Natural killer cell (primary cell): Measurements from ENCODE around the gene PPP4R3B. TPM values are rescaled to one million over a fixed set of nuclear protein-coding genes. Genes with fewer than 3 reads are reported as not detected.

ENCODE experiments used
- ATAC-seq, 3 donors: fragments of 150-1000 bp in 2 of 3; fragments of 200-7000 bp in 1 of 3; cut with Tn5 transposase; 1 replicate in 1 of 3; 2 replicates in 2 of 3; pipeline ENCODE4 v1.10.0; 2021; ENCODE audit warnings: mild to moderate bottlenecking in 2 of 3, moderate library complexity in 2 of 3
- DNase-seq, 2 donors: peaks; one replicate each; pipeline versions ENCODE4 v3.0.0 to v3.0.0-alpha.2; 2013 to 2021; ENCODE audit warnings: mixed read lengths in 1 of 2
- H3K27ac ChIP-seq: one replicate; pipeline ENCODE4 v1.5.1; 2013; ENCODE audit warnings: mild to moderate bottlenecking, low read length
- H3K27me3 ChIP-seq: one replicate; pipeline ENCODE4 v1.6.1; 2013; ENCODE audit warnings: low read length; ENCODE audit not compliant: control insufficient read depth, insufficient read depth
- H3K36me3 ChIP-seq: one replicate; pipeline ENCODE4 v1.6.1; 2013; ENCODE audit warnings: low read length; ENCODE audit not compliant: control insufficient read depth, insufficient read depth
- H3K4me1 ChIP-seq: one replicate; pipeline ENCODE4 v1.6.1; 2013; ENCODE audit warnings: low read length; ENCODE audit not compliant: control insufficient read depth, insufficient read depth
- H3K4me3 ChIP-seq: one replicate; pipeline ENCODE4 v1.5.1; 2013; ENCODE audit warnings: low read length
- H3K9me3 ChIP-seq: one replicate; pipeline ENCODE4 v1.6.1; 2013; ENCODE audit warnings: low read length; ENCODE audit not compliant: control insufficient read depth, insufficient read depth
- H3K27ac Mint-ChIP-seq, 2 donors: one replicate each; pipeline ENCODE4 v1.8.0; 2022; ENCODE audit warnings: mild to moderate bottlenecking in 2 of 2, mixed read lengths in 2 of 2, moderate library complexity in 1 of 2
- H3K27me3 Mint-ChIP-seq, 2 donors: one replicate each; pipeline ENCODE4 v1.8.0; 2022; ENCODE audit warnings: low read depth in 2 of 2, mixed read lengths in 2 of 2
- H3K36me3 Mint-ChIP-seq: one replicate; pipeline ENCODE4 v1.8.0; 2022; ENCODE audit warnings: mixed read lengths
- H3K4me1 Mint-ChIP-seq, 2 donors: one replicate each; pipeline ENCODE4 v1.8.0; 2022; ENCODE audit warnings: mixed read lengths in 2 of 2
- H3K4me3 Mint-ChIP-seq: one replicate; pipeline ENCODE4 v1.8.0; 2022; ENCODE audit warnings: mild to moderate bottlenecking, moderate library complexity, mixed read lengths
- H3K9me3 Mint-ChIP-seq, 2 donors: one replicate each; pipeline ENCODE4 v1.8.0; 2022; ENCODE audit warnings: mixed read lengths in 2 of 2
- WGBS: methylation state at CpG from one replicate; pipeline ENCODE4 v1.1.7; 2013; ENCODE audit warnings: missing lambda C conversion rate; ENCODE audit not compliant: insufficient coverage; 5-methylcytosine and 5-hydroxymethylcytosine counted together
- intact Hi-C: fragments of 100-400 bp; cut with micrococcal nuclease; formaldehyde crosslinking; loops from one replicate; pipeline ENCODE4 v1.14.2; 2022
- total RNA-seq, 4 donors: library from RNA; stranded (reverse); fragments of 120-200 nt in 1 of 4; gene quantifications; one replicate each; pipeline versions ENCODE4 v1.2.3 to v1.2.4, GENCODE V29; 2013 to 2022
- TF ChIP-seq, protein P1 (sequence below): fragments of 200-600 bp; IDR thresholded peaks from one replicate; pipeline ENCODE4 v1.8.0; 2022; ENCODE audit warnings: antibody characterized with exemption

The PPP4R3B gene
- total RNA-seq, 3 donors from 2014 or later (not counting 1 experiment from before 2014, with no cell fraction given), result 65.1 to 97.9 (median 84.9) TPM

DNA sequence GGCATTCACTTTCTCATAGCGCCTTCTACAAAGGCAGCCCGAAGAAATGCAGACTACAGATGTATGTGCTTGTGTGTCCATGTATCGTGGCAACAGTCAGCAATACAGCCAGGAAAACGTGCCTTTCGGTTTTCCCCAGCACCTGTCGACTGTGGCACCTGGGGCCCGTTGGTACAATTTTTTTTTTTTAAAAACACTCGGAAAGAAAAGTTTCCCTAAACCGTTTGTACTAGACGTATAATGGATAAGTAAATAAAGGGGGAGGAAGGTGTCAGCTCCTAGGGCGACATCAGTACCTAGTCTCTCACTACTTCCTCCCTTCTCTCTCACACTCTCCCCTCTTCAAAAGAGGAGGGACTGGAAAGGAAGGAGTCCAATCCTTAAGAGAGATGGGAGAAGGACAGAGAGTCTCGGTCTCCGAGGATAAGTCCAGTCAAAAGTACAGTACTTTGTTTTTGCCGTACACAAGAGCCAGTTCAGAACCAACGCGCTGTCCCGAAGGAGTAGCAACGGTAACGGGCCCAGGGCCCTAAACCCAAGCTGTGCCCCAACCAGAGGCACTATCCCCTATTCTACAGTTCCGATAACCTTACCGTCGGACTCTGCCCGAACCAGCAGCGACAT, 759 bp downstream of the PPP4R3B start:
- Mint-ChIP-seq H3K4me1 (peaks cover 31 to 40% of the 10 kb centered on the region in 2 donors), H3K9me3 (no peaks in the 10 kb centered on the region), H3K27me3 (no peaks in the 10 kb centered on the region), H3K36me3 (peaks cover 7% of the 10 kb centered on the region), H3K4me3 (no peak overlapping the region), H3K27ac (no peak overlapping the region)
- Histone ChIP-seq H3K27ac (peak overlapping the region; percentile 98), H3K36me3 (peaks cover 33% of the 10 kb centered on the region), H3K4me3 (peak overlapping the region; percentile 98), H3K4me1 (peaks cover 23% of the 10 kb centered on the region), H3K27me3 (no peaks in the 10 kb centered on the region), H3K9me3 (no peaks in the 10 kb centered on the region)
- peak; percentile 20 to 79 for DNase-seq
- WGBS, result 0% methylated on average over 20 of the region's 24 CpGs
- TF ChIP-seq, protein P1, sequence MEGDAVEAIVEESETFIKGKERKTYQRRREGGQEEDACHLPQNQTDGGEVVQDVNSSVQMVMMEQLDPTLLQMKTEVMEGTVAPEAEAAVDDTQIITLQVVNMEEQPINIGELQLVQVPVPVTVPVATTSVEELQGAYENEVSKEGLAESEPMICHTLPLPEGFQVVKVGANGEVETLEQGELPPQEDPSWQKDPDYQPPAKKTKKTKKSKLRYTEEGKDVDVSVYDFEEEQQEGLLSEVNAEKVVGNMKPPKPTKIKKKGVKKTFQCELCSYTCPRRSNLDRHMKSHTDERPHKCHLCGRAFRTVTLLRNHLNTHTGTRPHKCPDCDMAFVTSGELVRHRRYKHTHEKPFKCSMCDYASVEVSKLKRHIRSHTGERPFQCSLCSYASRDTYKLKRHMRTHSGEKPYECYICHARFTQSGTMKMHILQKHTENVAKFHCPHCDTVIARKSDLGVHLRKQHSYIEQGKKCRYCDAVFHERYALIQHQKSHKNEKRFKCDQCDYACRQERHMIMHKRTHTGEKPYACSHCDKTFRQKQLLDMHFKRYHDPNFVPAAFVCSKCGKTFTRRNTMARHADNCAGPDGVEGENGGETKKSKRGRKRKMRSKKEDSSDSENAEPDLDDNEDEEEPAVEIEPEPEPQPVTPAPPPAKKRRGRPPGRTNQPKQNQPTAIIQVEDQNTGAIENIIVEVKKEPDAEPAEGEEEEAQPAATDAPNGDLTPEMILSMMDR, result no peak
- intact Hi-C loops, result loop anchor here (1.0 to 10.0 kb wide), 6 partner anchors 97 to 1829 kb away; partner anchors contain the start of genes ACYP2, ASB3, CFAP36 and CLHC1
- peak in 2 of 3 donors; percentile 4 to 11 for ATAC-seq

DNA sequence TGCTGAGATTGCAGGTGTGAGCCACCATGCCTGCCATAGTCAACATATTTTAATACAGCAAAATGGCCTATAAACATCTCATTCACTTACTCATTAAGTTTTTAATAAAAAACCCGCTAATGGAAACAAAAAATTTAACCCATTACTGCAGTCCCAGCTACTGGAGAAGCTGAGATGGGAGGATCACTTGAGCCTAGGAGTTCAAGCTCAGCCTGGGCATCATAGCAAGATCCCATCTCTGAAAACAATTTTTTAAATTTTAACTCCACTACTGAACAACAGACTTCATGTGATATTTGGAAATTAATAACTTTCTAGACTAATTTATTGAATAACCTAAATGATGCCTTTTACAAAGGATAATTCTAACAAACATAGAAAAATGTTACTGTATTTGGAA, 5.4 kb downstream of the PPP4R3B start:
- Mint-ChIP-seq H3K36me3 (peaks cover 7% of the 10 kb centered on the region), H3K9me3 (no peaks in the 10 kb centered on the region), H3K27me3 (no peaks in the 10 kb centered on the region), H3K4me1 (peaks cover 47 to 49% of the 10 kb centered on the region in 2 donors), H3K27ac (peak overlapping the region; percentile 51 to 76), H3K4me3 (no peak overlapping the region)
- no peak overlapping the region for H3K4me3 ChIP-seq
- peaks cover 36% of the 10 kb centered on the region for H3K36me3 ChIP-seq
- TF ChIP-seq, protein P1, result no peak
- DNase-seq (no peak), ATAC-seq (no peak)
- intact Hi-C loops, result loop anchor here (10.0 kb wide), 1 partner anchor 377 kb away; the partner anchor contains the start of genes CLHC1 and RPS27A
- H3K4me1 ChIP-seq, result peaks cover 11% of the 10 kb centered on the region
- WGBS, result 100% methylated on average over 1 of the region's 1 CpG
- H3K27ac ChIP-seq, result no peak overlapping the region
- no peaks in the 10 kb centered on the region for H3K27me3 ChIP-seq
- no peaks in the 10 kb centered on the region for H3K9me3 ChIP-seq

DNA sequence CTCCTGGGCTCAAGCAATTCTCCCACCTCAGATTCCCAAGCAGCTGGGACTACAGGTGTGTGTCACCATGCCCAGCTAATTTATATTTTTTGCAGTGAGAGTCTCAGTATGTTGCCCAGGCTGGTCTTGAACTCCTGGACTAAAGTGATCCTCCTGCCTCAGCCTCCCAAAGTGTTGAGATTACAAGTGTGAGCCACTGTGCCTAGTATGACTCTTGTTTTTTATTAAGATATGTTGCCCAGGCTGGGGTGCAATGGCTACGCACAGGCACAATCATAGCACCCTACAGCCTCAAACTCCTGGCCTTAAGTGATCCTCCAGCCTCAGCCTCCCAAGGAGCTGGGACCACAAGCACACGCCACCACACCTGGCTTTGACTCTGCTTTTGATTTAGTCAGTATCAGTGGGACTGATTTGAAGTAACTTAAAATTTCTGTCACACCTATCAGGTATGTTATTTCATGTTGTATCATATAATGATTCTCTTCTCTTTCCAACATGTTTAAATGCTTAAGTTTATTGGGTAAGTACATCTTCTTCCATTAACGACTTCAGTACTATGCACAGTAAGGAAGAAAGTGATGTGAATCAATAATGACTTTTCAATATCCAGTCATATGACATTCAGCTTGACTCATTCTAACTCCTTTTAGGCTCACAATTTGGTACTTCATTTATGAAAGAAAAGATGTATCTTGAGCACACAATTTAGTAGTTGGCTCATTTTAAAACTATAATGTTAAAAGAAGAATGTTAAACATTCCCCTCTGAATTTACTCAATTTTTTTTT, 6.3 kb downstream of the PPP4R3B start:
- Histone ChIP-seq H3K4me1 (peaks cover 9% of the 10 kb centered on the region), H3K36me3 (peaks cover 36% of the 10 kb centered on the region), H3K4me3 (no peak overlapping the region), H3K27ac (no peak overlapping the region), H3K27me3 (no peaks in the 10 kb centered on the region), H3K9me3 (no peaks in the 10 kb centered on the region)
- intact Hi-C loops, result loop anchor here (10.0 kb wide), 1 partner anchor 376 kb away; the partner anchor contains the start of genes CLHC1 and RPS27A
- no peak for DNase-seq
- Mint-ChIP-seq H3K36me3 (peaks cover 7% of the 10 kb centered on the region), H3K27ac (peak overlapping the region; percentile 51 to 76), H3K27me3 (no peaks in the 10 kb centered on the region), H3K9me3 (no peaks in the 10 kb centered on the region), H3K4me1 (peaks cover 46 to 52% of the 10 kb centered on the region in 2 donors), H3K4me3 (no peak overlapping the region)
- TF ChIP-seq, protein P1, result no peak
- WGBS, result 100% methylated on average over 1 of the region's 3 CpGs
- no peak for ATAC-seq
